Measurements from ENCODE around the gene DDX46.

- no peak for TF ChIP-seq RFX5 (IDR thresholded peaks at IDR 0.05)
- no peak for TF ChIP-seq HDAC2 (IDR thresholded peaks at IDR 0.05)
- no peak for TF ChIP-seq CTCF (IDR thresholded peaks at IDR 0.05)
- no peak for TF ChIP-seq SREBF2 (IDR thresholded peaks at IDR 0.05)
- TF ChIP-seq POLR2A (IDR thresholded peaks at IDR 0.05; ENCODE audit: low read length): no peak
- no peak for TF ChIP-seq MAZ (IDR thresholded peaks at IDR 0.05; ENCODE audit: borderline replicate concordance, low read depth, low read length)
- no peak for TF ChIP-seq MAX (IDR thresholded peaks at IDR 0.05)
- no peak for TF ChIP-seq CHD2 (IDR thresholded peaks at IDR 0.05; ENCODE audit: low read length, partially characterized antibody)
- TF ChIP-seq JUN (IDR thresholded peaks at IDR 0.05): no peak
Measured at GRCh38 chr5:134714120-134714519, 44.5 kb upstream of the DDX46 start.
